Ecto neural progenitor cell (in vitro differentiated cells): ENCODE data around the gene VSTM2B.
"Not testable (repeated sequence)": the region's sequence is repeated elsewhere in the genome, so short reads cannot be mapped to it uniquely, and the experiment has no call there.

Source experiments
- DNase-seq: peaks from one replicate; pipeline ENCODE4 v3.0.0-alpha.2; 2018; ENCODE audit warnings: low spot score

VSTM2B gene

DNA sequence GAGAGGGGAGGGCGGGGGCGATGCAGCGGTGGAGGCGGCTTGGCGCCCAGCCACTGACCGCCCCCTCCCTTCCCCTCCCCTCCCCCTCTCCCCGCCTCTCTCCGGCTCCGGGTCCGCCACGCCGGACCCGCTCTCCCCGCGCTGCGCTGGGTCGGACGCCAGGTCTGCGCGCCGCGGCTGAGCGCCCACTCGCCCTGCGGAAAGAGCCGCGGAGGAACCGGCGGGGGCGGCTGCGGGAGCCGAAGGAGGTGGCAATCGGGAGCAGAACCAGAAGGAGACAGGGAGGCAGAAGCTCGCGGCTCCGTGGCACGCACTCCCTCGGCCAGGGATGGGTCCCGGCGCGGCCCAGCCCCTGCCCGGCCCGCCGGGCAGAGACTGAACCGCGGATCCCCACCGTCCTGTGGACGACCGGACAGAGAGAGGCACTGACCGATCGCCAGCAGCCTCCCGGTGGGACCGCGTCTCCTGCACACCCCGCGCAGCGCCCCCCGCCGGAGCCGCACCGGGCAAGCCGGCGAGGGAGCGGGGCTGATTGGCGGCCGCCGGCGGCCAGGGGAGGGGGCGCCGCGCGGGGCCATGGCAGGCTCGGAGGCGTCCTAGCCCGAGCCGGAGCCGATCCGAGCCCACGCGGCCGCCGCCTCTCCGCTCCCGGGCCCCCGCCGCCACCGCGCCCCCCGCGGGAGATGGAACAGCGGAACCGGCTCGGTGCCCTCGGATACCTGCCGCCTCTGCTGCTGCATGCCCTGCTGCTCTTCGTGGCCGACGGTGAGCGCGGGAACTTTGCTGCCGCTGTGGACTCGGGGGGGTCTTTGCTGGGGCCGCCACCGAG lies at the start of gene VSTM2B:
Gene VSTM2B (plus strand): TSS at position 94 of the 829 bp plus-strand sequence. CDS start 590 bp downstream, at position 684.
- no peak for DNase-seq

DNA sequence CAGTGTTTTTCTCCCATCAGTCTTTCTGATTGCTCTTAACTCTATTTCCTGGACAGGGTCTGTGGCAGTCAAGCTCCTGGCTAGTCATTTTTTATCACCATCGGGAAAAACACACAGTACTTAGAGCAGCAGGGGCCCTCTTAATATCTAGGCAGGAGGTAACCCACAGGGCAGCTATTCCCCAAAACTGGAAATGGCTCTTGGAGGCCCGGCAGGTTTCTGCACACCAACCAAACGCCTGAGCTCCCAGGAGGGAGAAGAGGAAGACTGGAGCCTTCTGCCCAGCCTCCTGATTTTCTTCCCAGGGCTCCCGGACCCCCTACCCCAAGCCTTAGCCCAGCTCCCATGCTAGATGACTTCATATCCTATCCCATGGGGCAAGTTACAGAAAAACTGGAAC lies 49.3 kb upstream of the VSTM2B start:
- DNase-seq: no peak

DNA sequence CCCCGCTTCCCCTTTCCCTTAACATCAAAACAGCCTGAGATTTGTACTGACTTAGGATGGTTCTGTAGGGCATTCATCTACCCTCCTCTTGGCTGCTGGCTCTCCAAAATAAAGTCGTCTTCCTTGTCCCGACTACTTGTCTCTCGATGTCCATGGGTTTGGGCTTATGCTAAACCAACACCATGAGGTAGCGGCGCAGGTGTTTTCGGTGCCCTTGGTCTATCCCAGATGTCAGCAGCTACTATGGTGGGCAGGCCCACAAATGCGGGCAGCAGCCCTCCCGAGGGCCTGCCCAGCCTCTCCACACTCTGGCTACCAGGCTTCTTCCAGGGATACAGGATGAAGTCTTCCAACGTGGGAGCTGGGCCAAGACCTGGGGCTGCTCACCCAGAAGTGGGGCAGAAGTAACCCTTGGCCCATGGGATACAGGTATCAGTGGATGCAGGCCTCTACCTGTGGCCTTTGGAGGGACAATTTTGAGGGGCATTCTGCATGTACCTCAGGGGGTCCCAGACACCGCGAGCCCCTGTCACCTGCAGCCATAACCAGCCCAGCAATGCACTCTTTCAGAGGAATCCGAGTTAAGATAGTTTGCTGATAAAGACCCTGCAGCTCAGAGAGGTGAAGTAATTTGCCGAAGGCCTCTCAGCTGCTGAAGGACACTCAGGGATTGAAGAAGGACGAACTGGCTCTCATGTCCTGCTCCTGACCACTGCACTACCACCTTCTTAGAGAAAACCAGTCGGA lies 47.8 kb upstream of the VSTM2B start:
- DNase-seq: no peak

DNA sequence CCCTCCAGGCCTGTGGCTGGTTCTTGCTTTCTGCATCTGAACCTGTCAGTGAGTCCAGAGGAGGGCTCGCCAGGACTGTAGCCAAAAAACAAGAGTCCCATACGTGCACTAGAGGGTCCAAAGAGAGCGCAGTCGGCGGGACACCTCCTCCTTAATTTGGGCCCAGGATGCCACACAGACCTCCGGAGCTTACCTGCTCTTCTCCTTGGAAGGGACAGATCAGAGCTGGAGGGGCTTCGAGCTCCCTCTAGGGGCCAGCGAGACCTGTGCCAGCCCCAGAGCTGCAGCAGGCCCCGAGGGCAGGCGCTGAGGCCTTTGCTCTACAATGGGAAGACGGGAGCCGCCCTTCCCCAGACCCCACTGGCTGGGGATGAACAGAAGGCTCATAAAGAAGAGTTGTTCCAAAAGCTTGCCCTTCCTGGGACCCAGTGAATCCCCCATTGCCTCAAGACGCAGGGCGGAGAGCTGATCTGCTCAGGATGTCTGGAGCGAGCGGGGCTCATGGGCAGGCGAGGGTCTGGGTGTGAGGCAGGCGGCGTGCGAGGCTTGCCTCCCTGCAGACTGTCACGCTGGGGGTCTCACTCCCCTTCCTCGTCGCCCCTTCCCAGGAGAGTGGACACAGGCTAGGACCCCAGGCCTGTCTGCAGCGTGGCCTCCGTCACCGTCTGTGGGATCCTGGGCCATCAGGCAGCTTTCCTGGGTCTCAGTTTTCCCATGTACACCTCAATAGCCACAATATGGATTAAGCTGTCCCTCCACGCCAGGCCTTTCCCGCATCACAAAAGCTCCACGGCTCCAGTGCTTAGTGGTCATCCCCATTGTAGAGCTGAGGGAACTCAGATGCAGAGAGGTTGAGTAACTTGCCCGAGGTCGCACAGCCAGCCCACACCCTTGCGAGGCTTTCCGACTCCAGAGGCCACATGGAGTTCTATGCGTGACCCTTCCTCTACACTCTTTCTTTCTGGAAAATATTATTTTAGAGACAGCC lies 46.9 kb upstream of the VSTM2B start:
- peak; percentile 81 for DNase-seq

DNA sequence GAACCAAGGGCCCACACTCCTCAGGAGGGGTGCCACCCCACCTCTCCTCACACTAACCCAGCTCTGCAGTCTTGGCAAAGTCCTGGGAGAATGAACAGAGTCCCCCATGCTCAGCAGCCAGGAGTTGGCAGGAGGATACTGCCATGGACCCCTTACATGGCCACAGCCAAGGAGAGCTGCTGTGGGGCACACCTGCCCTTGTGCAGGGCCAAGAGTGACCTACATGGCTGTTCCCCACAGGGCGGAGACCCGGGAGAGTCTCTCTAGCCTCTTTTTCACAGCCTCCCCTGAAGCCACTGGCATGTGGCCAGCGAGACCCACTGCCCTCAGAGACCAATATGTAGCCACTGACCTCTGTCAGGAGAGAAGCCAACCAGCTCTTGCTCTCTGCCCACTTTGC lies 45.9 kb upstream of the VSTM2B start:
- DNase-seq: no peak

DNA sequence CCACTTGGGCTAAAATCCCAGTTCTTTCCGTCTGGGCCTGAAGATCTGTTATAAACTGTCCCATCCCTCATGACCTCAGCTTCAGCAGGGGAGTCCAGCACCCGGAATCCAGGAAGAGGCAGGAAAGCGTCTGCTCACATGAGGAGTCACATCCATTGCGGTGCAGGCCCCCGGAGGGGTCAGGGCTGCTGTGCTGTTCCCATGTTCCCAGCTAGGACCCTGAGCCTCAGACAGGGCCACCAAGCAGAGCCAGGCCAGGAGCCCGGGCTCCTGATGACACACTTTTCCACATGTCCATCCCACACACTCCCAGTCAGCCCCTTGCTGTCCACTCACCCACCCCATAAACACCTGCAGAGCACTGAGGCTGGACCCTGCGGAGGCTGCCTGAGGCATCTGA lies 45.3 kb upstream of the VSTM2B start:
- no peak for DNase-seq

DNA sequence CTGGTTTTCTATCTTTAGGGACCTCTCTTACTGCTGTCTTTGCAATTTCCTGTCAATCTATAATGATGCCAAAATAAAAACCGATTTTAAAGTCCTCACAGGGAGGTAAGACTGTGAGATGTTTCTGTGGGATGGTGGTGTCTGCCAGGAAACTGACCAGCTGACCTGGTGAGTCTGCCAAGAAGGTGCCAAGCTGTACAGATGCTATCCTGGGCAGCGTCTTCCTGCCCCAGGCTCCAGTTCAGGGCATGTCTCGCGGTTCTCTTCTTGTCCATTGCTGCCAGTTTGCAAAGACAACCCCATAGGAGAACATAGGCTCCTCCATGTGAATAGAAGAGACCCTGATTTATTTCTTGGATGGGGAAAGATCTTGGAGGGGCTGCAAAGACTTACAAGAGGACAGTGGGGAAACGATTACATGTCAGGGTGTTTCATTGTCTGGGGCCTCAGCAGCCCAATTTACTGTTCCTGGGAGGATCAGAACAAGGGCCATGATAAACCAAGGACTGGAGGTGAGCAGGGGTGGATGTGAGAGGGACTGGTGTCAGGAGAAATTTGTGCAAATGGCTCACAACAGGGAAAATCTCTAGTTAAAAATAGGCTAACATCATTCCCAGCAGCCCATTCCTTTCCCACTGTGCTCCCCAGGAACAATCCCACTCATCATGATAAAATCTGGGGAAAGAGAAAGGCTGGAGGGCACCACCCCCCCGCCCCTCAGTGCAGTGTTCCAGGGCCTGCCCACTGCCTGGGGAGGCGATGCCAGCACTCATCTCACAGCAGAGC lies 42.7 kb upstream of the VSTM2B start:
- no peak for DNase-seq

DNA sequence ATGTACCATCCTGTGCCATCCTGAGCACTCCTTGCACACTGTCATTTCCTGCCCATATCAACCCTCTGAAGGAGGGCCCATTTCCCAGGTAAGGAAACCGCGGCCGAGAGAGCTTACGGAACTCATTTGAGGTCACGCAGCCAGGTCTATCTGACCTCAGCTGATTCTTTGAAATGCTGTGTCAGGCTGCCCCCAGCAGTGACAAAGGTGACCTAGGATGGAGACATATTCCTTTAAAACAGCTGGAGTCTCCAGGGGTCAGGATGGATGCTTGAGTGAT lies 42.2 kb upstream of the VSTM2B start:
- no peak for DNase-seq

DNA sequence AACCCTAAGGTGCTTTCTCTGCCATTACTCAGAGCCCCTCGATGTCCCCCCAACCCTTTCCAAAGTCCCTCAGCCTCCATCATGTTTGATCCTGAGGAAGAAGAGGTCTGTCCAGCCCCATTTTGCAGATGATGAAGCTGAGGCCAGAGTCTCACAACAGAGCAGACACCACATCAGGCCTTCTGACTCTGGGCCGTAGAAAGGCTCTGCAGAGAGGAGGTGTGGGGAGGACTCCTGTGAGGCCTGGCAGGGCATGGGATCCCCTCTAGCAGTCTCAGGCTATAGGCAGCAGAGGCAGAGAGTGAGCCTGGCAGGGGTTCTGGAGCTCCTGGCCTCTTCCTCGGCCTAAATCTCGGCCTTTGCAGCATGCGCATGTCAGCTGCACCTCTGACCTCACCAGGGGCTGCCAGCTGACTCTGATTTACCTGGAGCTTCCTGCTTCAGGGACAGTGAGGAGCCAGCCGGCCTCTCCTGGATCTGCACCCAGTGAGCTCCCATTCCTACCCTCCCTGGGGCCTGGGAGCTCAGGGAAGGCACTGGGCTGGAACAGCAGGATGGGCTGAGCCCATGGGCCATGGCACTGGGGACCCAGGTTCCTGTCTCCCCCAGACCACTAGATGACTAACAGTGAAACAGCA lies 41.7 kb upstream of the VSTM2B start:
- peak; percentile 34 for DNase-seq

DNA sequence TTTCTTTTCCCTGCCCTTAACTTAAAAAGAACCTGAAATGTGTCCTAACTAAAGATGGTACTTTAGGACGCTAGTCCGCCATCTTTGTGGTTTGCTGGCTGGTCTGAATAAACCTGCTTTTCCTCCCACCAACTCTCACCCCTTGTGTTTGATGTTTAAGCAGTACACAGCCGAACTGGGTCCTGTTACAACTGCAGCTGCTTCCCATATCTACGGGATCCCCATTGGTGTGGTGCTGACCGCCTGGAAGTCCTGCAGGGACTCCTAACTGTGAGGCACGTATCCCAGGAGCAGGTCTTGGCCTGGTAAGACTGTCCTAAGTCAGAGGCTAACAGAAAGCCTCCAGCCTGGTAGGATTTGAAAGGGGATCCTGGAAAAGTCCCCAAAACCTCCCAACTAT lies 40.9 kb upstream of the VSTM2B start:
- peak; percentile 32 for DNase-seq

DNA sequence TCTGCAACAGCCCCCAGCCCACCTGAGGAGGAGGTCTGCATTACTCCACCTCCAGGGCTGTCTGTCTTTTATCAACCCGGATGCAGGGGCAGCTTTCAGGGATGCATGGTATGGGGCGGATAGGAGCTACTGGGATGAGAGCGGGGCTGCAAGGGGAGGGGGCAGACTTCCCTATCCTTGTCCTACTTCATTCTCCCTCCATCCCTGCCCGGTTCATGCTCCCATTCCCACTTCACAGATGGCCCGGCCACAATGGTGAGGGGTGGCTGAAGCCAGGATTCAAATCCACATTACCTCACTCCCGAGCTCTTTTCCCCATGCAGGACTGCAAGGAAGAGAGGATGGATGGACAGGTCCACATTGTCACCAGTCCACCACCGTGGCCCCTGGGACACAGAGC lies 40.5 kb upstream of the VSTM2B start:
- peak; percentile 29 for DNase-seq

DNA sequence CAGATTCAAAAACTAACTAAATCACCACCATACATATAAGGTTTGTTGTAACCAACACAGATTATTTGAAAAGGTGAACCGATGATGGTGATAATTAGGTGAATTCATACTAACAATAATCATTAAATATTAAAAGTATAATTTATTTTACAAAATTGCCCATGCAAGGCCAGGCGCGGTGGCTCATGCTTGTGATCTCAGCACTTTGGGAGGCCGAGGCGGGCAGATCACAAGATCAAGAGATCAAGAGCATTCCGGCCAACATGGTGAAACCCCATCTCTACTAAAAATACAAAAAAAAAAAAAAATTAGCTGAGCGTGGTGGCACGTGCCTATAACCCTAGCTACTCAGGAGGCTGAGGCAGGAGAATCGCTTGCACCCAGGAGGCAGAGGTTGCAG lies 38.8 kb upstream of the VSTM2B start:
- not testable (repeated sequence) for DNase-seq

DNA sequence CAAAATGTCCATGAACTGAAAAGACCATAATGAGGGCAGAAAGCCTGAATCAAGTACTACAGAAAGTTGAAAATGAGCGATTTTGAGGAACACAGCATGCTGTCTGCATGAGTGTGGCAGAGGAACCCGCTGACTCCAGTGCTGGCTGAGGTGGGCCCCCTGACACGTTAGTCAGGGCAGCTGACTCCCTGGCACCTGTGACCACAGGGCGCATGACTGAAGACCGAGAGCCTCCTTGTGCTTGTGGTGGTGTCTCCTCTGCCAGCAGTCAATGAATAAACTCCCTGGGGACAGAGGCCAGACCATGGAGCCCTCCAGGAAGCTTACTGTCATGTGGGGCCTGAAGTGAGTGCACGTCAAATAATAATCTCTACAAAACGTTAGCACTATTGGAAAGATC lies 38.4 kb upstream of the VSTM2B start:
- no peak for DNase-seq

DNA sequence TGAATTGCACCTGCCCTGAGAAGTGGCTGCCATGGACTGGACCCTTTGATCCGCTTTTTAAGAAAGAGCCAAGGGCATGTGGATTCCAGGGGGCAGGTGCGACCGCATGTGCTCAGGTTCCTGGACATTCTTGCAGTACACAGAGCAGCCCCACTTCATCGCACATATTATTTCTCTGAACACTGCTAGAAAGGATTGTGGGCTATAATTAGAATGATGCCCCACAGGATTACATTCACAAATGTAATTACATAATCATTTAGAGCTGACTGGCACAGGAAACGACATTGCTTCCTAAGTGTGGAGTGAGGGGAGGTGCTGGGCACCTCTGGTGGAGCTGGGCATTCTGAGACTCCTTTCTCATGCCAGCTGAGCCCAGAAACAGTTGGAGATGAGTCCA lies 37.5 kb upstream of the VSTM2B start:
- no peak for DNase-seq

DNA sequence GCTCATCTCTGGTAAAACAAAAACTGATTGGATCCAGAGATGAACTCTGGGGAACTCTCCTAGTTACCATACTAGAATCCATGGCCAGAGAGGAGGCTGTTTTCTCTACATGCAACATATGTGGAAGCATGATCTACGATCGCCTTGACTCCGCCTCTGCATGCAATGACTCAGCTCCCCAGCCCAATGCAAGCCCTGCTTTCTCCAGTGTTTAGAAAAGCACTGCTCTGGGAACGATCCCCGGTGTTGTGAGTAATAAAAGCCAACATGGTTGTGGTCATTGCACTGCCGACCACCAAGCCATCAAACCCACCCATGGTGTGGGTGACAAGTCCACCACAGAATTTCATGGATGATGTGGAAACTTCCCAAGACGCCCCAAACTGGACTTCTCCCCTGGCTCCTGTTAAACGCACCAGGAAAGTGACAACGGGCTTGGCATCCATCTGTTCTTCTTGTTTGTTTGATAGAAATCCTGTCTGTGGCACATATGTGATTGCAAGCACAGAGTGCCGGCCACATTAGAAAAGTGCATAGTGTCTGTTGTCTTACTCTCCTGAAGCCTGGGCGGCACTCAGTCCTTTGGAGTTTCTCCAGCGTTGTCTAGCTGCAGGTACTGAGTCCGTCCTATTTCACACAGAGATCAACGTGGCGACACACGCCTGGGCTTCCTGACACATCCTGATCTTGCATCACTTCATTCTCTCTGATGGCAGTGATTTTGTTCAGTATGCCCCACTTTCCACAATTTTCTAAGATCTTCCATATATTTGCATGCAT lies 36.4 kb upstream of the VSTM2B start:
- DNase-seq: no peak

DNA sequence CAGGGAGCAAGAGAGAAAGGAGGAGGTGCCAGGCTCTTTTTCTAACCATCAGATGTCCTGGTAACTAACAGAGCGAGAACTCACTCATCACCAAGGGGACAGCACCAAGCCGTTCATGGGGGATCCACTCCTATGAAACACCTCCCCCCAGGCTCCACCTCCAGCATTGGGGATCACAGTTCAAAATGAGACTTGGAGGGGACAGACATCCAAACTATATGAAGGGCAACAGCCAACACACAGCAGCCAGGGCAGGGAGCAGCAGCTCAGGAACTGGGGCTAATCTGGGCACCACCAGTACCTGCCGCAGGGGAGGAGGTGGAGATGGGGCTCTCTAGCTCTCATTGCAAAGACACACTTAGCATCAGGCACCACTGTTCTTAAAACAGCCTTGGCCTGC lies 34.3 kb upstream of the VSTM2B start:
- DNase-seq: peak; percentile 32

DNA sequence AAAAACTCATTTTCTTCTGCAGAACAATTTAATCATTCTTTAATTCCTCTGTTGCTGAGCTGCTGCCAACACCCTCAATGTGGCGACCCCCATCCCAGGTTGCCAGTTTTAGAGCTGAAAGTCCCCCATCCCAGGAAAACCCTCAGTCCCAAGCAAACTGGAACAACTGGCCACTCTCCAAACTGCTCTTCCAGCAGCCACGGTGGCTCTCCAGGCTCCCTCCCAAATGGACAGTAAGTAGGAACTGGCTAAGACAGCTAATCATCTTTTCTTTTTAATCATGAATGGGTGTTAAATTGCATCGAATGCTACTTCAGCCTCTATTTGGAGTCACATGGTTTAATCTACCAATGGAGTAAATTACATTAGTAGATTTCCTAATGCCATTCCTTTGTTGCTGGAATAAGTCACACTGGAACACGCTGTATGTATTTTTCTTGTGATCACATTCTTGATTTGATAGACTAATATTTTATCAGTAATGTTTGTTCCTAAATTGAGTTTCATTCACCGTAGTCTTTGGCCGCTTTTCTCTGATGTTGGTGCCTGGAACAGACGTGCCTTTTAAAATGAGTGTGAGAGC lies 33.7 kb upstream of the VSTM2B start:
- no peak for DNase-seq

DNA sequence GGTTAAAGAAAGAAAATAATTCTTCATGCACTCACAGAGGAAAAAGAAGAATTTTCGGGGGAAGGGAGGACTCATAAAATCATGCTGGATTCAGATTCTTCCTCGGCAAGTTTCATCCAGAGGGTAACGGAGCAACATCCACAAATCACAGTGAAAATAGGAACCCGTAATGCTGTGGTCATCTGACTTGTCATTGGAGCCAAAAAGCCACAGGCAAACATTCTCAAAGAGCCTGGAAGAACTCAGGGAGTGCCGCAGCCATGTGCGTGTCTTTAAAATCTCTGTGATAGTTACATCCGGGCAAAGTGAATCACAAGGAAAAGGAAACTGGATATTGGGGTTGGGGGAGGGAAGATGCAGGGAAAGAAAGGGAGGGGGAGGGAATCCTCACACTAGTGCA lies 33.0 kb upstream of the VSTM2B start:
- no peak for DNase-seq

DNA sequence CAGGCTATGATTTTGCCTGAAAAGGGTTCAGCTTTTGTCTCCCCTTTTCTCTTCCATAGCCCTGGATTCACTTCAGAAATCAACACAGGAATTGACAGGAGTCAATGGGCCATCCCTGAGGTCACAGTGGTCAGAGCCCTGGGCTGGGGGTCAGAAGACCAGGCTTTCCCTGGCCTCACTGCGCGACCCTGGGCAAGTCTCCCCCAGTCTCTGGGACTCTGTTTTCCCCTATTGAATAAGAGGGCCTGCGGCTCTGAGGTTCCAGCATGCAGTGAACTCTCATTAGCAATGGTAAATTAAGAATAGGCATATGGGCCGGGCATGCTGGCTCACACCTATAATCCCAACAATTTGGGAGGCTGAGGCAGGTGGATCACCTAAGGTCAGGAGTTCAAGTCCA lies 30.7 kb upstream of the VSTM2B start:
- peak; percentile 32 for DNase-seq

DNA sequence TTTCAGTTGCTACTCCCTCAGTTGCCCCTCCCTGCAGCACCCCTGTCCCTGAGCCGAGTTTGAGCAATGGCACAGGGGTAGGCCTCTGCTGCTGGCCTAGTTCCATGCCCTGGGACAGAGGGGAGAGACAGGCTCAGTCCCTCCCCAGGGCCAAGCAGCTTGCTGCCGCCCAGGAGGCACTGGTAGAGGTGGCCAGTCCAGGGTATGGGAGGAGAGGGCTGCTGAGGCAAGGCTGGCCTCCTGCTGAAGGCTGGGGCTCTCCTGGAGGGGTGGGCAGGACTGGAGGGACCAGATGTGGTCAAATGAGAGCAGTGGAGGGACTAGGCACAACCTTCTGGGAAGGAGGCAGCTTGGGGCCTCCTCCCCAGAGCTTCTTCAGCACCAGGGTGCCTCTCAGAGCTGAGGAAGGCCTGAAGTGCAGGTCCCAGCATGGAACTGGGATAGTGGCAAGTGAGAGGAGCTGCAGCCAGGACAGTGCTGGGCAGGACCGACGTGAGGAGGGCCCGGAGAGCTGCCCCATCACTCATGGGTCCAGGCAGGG lies 29.8 kb upstream of the VSTM2B start:
- no peak for DNase-seq
